Mononuclear cell (primary cell): Measurements from ENCODE around the gene ERC2. TPM values are rescaled to one million over a fixed set of nuclear protein-coding genes. Genes with fewer than 3 reads are reported as not detected.

Experiments
- H3K27me3 ChIP-seq: 2 replicates; pipeline ENCODE4 v1.6.0; 2011; ENCODE audit warnings: low read length, control low read depth; ENCODE audit not compliant: insufficient read depth
- H3K4me1 ChIP-seq: 2 replicates; pipeline ENCODE4 v1.5.1; 2011; ENCODE audit warnings: mild to moderate bottlenecking, low read length, control low read depth; ENCODE audit not compliant: insufficient read depth
- H3K4me3 ChIP-seq: 2 replicates; pipeline ENCODE4 v1.5.1; 2011; ENCODE audit warnings: mild to moderate bottlenecking, low read length, moderate library complexity
- H3K9me3 ChIP-seq: 2 replicates; pipeline ENCODE4 v1.5.1; 2011; ENCODE audit warnings: low read depth, mild to moderate bottlenecking, control low read depth, low read length
- total RNA-seq: library from RNA; depleted of rRNA; stranded (reverse); fragments of >200 nt; gene quantifications from one replicate; pipeline ENCODE4 v1.2.3, GENCODE V29; 2012

The ERC2 gene
- total RNA-seq, 1 donor = 0.10 TPM

DNA sequence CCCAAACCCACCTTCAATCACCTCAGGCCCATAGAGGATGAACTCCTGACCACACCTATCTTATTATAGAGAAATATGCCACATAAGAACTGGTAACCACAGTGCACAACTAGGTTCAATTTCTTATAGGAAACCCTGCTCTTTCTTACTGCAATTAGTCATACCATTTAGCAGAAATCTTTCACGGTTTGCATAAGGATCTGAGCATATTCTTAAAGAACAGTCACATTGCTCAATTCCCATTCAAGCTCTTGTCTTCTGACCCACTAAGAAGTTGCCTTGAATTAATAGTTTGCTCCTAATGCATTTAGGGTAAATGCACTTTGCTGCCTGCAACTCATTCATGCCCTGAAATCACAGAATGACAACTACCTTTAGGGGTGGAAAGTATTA, 9.2 kb downstream of the ERC2 start:
- no peaks in the 10 kb centered on the region for H3K9me3 ChIP-seq
- no peaks in the 10 kb centered on the region for H3K4me1 ChIP-seq
- H3K4me3 ChIP-seq = no peak overlapping the region
- peaks cover 9% of the 10 kb centered on the region for H3K27me3 ChIP-seq

DNA sequence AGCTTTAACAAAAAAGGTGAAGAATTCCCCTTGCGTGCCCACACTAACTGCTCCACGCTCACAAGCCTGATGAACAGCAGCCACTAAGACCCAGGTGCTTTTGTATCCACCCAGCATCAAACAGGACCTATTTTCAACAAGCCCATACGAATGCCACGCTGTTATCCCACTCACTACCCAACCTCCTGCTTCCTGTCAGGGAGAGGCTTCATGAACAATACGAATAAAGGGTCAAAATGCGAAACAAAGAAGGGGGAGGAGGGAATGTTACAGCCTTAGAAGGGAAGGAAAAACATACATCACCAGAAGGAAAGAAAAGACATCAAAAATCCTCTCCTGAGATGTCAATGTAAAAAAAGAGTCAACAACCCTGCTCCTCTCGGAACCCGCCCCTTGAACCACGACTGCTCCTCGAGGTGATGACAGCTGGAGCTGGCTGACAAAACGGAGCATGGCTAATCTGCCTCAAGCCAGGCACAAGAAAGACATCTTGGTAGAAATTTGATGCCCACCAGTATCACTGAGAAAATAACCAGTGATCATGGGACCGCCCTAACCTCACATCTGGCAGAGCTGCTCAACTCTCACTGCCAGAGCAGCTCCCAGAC, 9.7 kb downstream of the ERC2 start:
- no peaks in the 10 kb centered on the region for H3K9me3 ChIP-seq
- no peaks in the 10 kb centered on the region for H3K4me1 ChIP-seq
- H3K27me3 ChIP-seq = peaks cover 4% of the 10 kb centered on the region
- no peak overlapping the region for H3K4me3 ChIP-seq

GRCh38 chr3:56456117-56456516, 12.2 kb downstream of the ERC2 start:
- H3K4me1 ChIP-seq = no peaks in the 10 kb centered on the region
- H3K9me3 ChIP-seq = no peaks in the 10 kb centered on the region
- H3K4me3 ChIP-seq = no peak overlapping the region
- no peaks in the 10 kb centered on the region for H3K27me3 ChIP-seq

- no peaks in the 10 kb centered on the region for H3K27me3 ChIP-seq
- H3K4me1 ChIP-seq = no peaks in the 10 kb centered on the region
- no peaks in the 10 kb centered on the region for H3K9me3 ChIP-seq
- no peak overlapping the region for H3K4me3 ChIP-seq
These were observed 15.3 kb downstream of the ERC2 start for GRCh38 chr3:56453011-56453410.

DNA sequence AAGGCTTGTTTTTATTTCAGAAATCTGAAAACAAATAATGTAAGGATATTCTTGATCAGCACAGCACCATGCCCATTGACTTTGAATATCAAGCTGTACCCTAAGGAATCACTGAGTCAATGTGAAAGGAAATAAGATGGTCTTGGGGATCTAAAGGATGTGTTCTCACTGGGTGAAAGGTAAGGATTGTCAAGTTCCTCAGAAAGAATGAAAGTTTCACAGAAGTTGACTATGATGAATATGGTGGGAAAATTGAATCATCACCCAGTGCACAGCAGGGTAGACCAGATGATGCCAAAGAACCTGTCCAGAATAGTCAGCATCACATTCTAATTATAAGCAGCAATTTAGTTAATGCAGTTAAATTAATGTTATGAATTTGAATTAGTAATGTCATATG, 16.2 kb downstream of the ERC2 start:
- Histone ChIP-seq H3K27me3 (no peaks in the 10 kb centered on the region), H3K4me1 (no peaks in the 10 kb centered on the region), H3K9me3 (no peaks in the 10 kb centered on the region), H3K4me3 (no peak overlapping the region)

DNA sequence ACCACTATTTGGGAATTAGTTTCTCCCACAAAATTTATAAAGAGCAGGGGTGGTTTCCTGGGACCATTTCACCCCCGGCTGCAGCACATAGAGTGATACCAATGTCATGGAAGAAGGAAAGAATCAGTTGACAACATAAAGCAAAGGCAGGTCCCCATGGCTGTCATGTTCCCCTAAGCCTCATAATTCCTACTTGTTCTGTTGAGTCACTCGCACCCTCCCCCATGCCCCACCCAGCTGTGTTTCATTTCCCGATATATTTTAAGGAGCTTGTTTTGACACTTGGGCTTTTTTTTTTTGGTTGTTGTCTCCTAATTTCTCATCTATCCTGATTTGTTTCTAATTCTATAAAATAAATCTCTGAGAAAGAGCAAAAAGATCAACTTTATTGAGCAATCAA, 24.9 kb downstream of the ERC2 start:
- Histone ChIP-seq H3K4me3 (no peak overlapping the region), H3K9me3 (no peaks in the 10 kb centered on the region), H3K27me3 (no peaks in the 10 kb centered on the region), H3K4me1 (no peaks in the 10 kb centered on the region)

- Histone ChIP-seq H3K4me3 (no peak overlapping the region), H3K9me3 (no peaks in the 10 kb centered on the region), H3K27me3 (no peaks in the 10 kb centered on the region), H3K4me1 (no peaks in the 10 kb centered on the region)
These were observed 39.6 kb downstream of the ERC2 start for GRCh38 chr3:56428667-56429066.

GRCh38 chr3:56424885-56425284, 43.4 kb downstream of the ERC2 start:
- no peaks in the 10 kb centered on the region for H3K9me3 ChIP-seq
- no peak overlapping the region for H3K4me3 ChIP-seq
- no peaks in the 10 kb centered on the region for H3K27me3 ChIP-seq
- no peaks in the 10 kb centered on the region for H3K4me1 ChIP-seq

DNA sequence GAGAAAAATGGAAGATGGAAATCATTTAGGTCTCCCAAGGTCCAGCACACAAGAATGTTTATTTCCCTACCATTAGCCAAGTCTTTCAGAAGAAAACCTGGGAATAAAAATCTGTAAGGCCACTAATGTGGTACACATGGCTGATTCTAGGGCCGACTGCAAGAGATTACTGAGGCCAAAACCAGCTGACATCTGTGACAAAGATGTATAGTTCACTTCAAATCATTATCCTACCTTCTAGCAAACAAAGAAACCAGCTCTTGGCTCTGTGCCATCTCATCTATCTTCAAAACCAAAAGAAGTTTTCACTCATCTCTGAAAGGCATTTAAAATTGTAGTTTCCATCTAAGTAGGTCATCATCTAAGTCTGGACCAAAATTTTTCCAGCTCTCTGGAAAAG, 43.9 kb downstream of the ERC2 start:
- H3K27me3 ChIP-seq = no peaks in the 10 kb centered on the region
- no peak overlapping the region for H3K4me3 ChIP-seq
- no peaks in the 10 kb centered on the region for H3K9me3 ChIP-seq
- H3K4me1 ChIP-seq = no peaks in the 10 kb centered on the region

- Histone ChIP-seq H3K4me1 (no peaks in the 10 kb centered on the region), H3K4me3 (no peak overlapping the region), H3K27me3 (no peaks in the 10 kb centered on the region), H3K9me3 (no peaks in the 10 kb centered on the region)
These were observed 44.6 kb downstream of the ERC2 start for GRCh38 chr3:56423661-56424099.

GRCh38 chr3:56422316-56422715, 46.0 kb downstream of the ERC2 start:
- Histone ChIP-seq H3K4me3 (no peak overlapping the region), H3K9me3 (no peaks in the 10 kb centered on the region), H3K27me3 (no peaks in the 10 kb centered on the region), H3K4me1 (no peaks in the 10 kb centered on the region)

DNA sequence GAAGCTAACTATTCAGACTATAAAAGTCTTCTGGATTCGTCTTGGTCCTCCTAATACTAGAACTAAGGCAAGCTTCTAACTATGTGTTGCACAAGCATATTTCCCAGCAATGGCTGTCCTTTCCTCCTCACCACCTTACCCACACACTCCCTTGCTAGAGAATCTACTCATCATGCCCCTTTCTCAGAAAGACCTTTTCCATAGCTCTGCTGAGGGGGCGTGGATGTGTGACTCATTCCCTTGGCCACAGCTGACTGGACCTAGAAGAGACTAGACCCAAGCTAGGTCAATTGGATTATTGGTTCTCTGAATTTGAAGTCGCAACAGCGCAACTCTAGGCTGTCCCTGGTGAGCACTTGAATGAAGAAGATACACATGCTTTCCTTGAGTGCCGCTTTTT, 47.1 kb downstream of the ERC2 start:
- Histone ChIP-seq H3K27me3 (no peaks in the 10 kb centered on the region), H3K9me3 (no peaks in the 10 kb centered on the region), H3K4me1 (no peaks in the 10 kb centered on the region), H3K4me3 (no peak overlapping the region)

DNA sequence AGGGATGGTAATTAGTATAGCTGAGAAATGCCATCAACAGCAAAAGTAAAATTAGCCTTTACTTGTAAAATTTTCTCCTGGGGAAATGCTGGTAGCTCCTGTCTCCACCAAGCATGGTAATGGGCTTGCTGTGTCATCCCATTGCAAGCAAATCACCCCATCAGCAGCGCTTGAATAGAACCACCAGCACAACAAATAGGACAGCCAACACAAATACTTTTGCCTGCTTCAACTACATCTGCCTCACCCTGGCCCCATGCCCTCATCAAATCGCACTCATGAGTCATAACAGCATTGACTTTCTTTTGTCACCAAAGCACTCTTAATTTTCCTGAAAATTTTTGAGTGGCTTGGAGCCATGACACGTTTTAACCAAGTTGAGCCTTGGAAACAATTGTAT, 52.6 kb downstream of the ERC2 start:
- H3K9me3 ChIP-seq = no peaks in the 10 kb centered on the region
- no peaks in the 10 kb centered on the region for H3K4me1 ChIP-seq
- no peaks in the 10 kb centered on the region for H3K27me3 ChIP-seq
- H3K4me3 ChIP-seq = no peak overlapping the region

- Histone ChIP-seq H3K9me3 (no peaks in the 10 kb centered on the region), H3K4me1 (no peaks in the 10 kb centered on the region), H3K4me3 (no peak overlapping the region), H3K27me3 (no peaks in the 10 kb centered on the region)
These were observed 54.4 kb downstream of the ERC2 start for GRCh38 chr3:56413911-56414310.

DNA sequence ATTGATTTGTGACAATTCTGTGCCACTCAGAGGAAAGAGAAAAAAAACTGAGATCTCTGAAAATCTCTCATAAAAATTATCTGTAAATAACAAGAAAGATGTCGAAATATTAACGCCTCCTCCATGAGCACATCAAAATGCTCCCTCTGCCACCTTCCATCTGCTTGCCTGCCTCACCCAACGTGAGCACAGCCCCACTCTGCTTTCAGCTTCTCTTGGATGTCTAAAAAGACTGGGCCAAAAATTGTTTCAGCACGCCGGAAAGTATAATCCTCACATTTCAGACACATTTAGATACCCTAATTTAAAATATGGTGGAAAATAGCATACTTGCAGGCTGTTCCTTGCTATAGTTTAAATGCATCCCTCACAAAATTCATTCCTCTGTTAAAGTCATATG, 57.1 kb downstream of the ERC2 start:
- H3K27me3 ChIP-seq = no peaks in the 10 kb centered on the region
- no peaks in the 10 kb centered on the region for H3K9me3 ChIP-seq
- H3K4me1 ChIP-seq = no peaks in the 10 kb centered on the region
- no peak overlapping the region for H3K4me3 ChIP-seq

DNA sequence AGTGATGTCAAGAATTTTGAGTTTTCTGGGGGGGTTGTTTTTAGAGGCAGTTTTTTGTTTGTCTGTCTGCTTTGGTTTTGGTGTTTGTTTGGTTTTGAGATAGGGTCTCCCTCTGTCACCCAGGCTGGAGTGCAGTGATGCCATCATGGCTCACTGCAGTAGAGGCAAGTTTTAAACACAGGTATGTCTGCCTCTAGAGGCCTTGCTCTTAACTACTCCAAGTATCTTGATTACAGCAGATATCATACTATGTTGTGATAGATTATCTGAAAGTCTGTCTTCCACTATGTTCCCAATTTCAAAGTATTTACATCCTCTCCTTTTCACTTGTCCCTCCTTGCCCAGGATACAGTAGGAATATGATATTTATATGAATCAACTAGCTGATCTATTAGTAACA, 57.7 kb downstream of the ERC2 start:
- no peaks in the 10 kb centered on the region for H3K4me1 ChIP-seq
- no peaks in the 10 kb centered on the region for H3K27me3 ChIP-seq
- no peak overlapping the region for H3K4me3 ChIP-seq
- H3K9me3 ChIP-seq = no peaks in the 10 kb centered on the region
